Muscle of leg (tissue), 11 donors: ENCODE data around the gene MED9. TPM values are rescaled to one million over a fixed set of nuclear protein-coding genes. Genes with fewer than 3 reads are reported as not detected.

ENCODE experiments used
- DNase-seq: peaks from one replicate; pipeline ENCODE4 v3.0.0; 2013
- H3K27ac ChIP-seq: one replicate; pipeline ENCODE4 v1.5.1; 2013; ENCODE audit warnings: mild to moderate bottlenecking, low read length, control low read depth
- H3K27me3 ChIP-seq: one replicate; pipeline ENCODE4 v1.6.1; 2013; ENCODE audit warnings: low read length; ENCODE audit not compliant: control insufficient read depth, insufficient read depth
- H3K36me3 ChIP-seq: one replicate; pipeline ENCODE4 v1.6.1; 2013; ENCODE audit warnings: low read length; ENCODE audit not compliant: control insufficient read depth, insufficient read depth
- H3K4me1 ChIP-seq: one replicate; pipeline ENCODE4 v1.6.1; 2013; ENCODE audit warnings: low read length; ENCODE audit not compliant: control insufficient read depth, insufficient read depth
- H3K4me3 ChIP-seq: one replicate; pipeline ENCODE4 v1.5.1; 2013; ENCODE audit warnings: low read length, control low read depth
- H3K9me3 ChIP-seq: replicated peaks from 2 replicates; pipeline ENCODE4 v1.6.1; 2013; ENCODE audit warnings: low read depth, low read length; ENCODE audit not compliant: control insufficient read depth
- WGBS: methylation state at CpG from one replicate; pipeline ENCODE4 v1.1.5; 2013; ENCODE audit warnings: missing lambda C conversion rate; ENCODE audit not compliant: insufficient coverage; 5-methylcytosine and 5-hydroxymethylcytosine counted together
- polyA plus RNA-seq, 8 donors: library from polyadenylated mRNA; unstranded; fragments of 120-200 nt; gene quantifications; one replicate each; pipeline versions ENCODE4 v1.2.1 to v1.2.3, GENCODE V29; 2013; ENCODE audit warnings: inconsistent platforms in 1 of 8, low replicate concordance in 1 of 8; ENCODE audit not compliant: insufficient read length in 8 of 8, insufficient read depth in 1 of 8
- total RNA-seq: library from RNA; stranded (reverse); fragments of 120-200 nt; gene quantifications from one replicate; pipeline ENCODE4 v1.2.4, GENCODE V29; 2013

Gene MED9
- total and polyA plus RNA-seq, 9 donors: 13.1 to 17.6 (median 15.8) TPM

DNA sequence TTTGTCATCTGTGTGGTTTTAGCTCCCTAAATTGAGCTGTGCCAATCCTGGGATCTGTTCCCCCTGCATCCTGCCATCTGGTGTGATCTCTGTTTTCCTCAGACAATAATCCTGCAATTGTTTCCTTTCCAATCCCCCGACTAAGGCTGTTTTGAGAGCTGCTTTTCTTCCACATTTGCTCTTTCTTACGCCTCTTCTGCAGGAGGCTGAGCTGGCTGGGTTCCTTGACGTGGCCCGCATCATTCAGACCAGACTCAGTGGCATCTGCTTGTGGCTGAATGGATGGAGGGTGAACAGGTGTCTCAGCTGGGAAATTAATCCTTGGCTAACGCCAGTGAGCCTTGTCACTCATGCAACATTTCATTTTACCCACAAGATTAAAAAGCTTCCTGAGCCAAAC lies 9.8 kb upstream of the MED9 start:
- Histone ChIP-seq H3K27me3 (peaks cover 9% of the 10 kb centered on the region), H3K36me3 (no peaks in the 10 kb centered on the region), H3K4me1 (peaks cover 16% of the 10 kb centered on the region), H3K4me3 (no peak overlapping the region), H3K9me3 (no peaks in the 10 kb centered on the region), H3K27ac (no peak overlapping the region)
- WGBS: 20% methylated on average over 1 of the region's 5 CpGs
- peak; percentile 33 for DNase-seq

GRCh38 chr17:17467720-17468119 lies 9.1 kb upstream of the MED9 start:
- no peak overlapping the region for H3K4me3 ChIP-seq
- WGBS: 26% methylated on average over 4 of the region's 5 CpGs
- no peak for DNase-seq

DNA sequence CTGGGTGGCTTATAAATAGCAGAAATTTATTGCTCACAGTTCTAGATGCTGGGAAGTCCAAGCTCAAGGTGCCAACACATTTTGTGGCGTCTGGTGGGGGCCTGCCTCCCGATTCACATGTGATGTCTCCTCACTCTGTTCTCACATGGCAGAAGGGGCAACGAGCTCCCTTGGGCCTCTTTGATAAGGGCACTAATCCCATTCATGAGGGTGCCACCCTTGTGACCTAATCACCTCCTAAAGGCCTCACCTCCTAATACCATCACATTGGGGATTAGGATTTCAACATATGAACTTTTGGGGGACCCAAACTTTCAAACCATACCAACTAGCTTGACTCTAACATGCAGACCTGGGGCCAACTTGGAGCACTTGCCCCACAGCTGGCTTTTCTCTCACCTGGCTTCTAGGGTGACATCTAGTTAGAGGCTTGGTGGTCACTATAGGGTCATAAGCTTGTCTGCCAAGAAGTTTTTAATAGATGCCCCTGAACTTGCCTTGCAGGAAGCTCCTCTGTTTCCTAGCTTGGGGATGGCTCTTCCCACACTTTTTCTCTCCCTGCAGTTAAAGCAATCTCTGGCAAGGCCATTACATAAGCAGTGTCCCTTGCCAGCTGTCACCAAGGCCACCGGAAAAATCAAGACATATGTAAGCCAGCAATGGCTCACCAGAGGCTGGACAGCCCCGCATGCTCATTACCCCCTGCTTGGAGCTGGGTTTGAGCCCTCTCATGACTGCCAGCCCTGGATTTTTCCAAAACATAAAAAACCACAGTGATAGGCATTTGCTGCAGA lies 8.4 kb upstream of the MED9 start:
- Histone ChIP-seq H3K27me3 (peaks cover 11% of the 10 kb centered on the region), H3K36me3 (no peaks in the 10 kb centered on the region), H3K4me3 (no peak overlapping the region), H3K9me3 (no peaks in the 10 kb centered on the region), H3K27ac (no peak overlapping the region), H3K4me1 (peaks cover 16% of the 10 kb centered on the region)
- 74% methylated on average over 5 of the region's 5 CpGs for WGBS
- DNase-seq: peak; percentile 53

More at GRCh38 chr17:17467720-17468119, 9.1 kb upstream of the MED9 start:
- Histone ChIP-seq H3K9me3 (no peaks in the 10 kb centered on the region), H3K27ac (no peak overlapping the region), H3K36me3 (no peaks in the 10 kb centered on the region), H3K27me3 (peaks cover 9% of the 10 kb centered on the region), H3K4me1 (peaks cover 16% of the 10 kb centered on the region)

DNA sequence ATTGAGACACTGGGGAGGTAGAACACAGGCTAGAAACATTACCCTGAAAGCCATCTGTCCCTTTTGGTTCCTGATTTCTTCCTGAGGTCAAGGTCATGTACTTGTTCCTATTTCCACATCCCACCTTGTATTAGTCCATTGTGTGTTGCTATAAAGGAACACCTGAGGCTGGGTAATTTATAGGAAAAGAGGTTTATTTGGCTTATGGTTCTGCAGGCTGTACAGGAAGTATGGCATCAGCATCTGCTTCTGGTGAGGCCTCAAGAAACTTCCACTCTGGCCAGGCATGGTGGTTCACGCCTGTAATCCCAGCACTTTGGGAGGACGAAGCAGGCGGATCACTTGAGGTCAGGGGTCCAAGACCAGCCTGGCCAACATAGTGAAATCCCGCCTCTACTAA lies 7.4 kb upstream of the MED9 start:
- Histone ChIP-seq H3K4me1 (peaks cover 16% of the 10 kb centered on the region), H3K4me3 (no peak overlapping the region), H3K36me3 (no peaks in the 10 kb centered on the region), H3K27ac (no peak overlapping the region), H3K27me3 (peaks cover 11% of the 10 kb centered on the region), H3K9me3 (no peaks in the 10 kb centered on the region)
- WGBS: 96% methylated on average over 4 of the region's 4 CpGs
- no peak for DNase-seq

GRCh38 chr17:17469996-17470395 lies 6.8 kb upstream of the MED9 start:
- Histone ChIP-seq H3K27ac (no peak overlapping the region), H3K27me3 (peaks cover 11% of the 10 kb centered on the region), H3K4me1 (peaks cover 16% of the 10 kb centered on the region), H3K36me3 (no peaks in the 10 kb centered on the region), H3K9me3 (no peaks in the 10 kb centered on the region), H3K4me3 (no peak overlapping the region)
- DNase-seq: no peak
- WGBS: no CpG with 5 or more reads among the region's 3 CpGs

GRCh38 chr17:17472333-17472920 lies 4.4 kb upstream of the MED9 start:
- peaks cover 11% of the 10 kb centered on the region for H3K4me1 ChIP-seq
- WGBS: 65% methylated on average over 3 of the region's 8 CpGs
- no peak overlapping the region for H3K27ac ChIP-seq
- no peaks in the 10 kb centered on the region for H3K36me3 ChIP-seq
- H3K27me3 ChIP-seq: peaks cover 11% of the 10 kb centered on the region
- no peak overlapping the region for H3K4me3 ChIP-seq
- no peaks in the 10 kb centered on the region for H3K9me3 ChIP-seq
- no peak for DNase-seq

- no peak for DNase-seq
- H3K4me1 ChIP-seq: peaks cover 11% of the 10 kb centered on the region
- no peak overlapping the region for H3K4me3 ChIP-seq
- no peaks in the 10 kb centered on the region for H3K9me3 ChIP-seq
- H3K27me3 ChIP-seq: peaks cover 11% of the 10 kb centered on the region
- peaks cover 2% of the 10 kb centered on the region for H3K36me3 ChIP-seq
- H3K27ac ChIP-seq: no peak overlapping the region
- WGBS: 51% methylated on average over 3 of the region's 7 CpGs
Measured at GRCh38 chr17:17474341-17474740, 2.5 kb upstream of the MED9 start.

DNA sequence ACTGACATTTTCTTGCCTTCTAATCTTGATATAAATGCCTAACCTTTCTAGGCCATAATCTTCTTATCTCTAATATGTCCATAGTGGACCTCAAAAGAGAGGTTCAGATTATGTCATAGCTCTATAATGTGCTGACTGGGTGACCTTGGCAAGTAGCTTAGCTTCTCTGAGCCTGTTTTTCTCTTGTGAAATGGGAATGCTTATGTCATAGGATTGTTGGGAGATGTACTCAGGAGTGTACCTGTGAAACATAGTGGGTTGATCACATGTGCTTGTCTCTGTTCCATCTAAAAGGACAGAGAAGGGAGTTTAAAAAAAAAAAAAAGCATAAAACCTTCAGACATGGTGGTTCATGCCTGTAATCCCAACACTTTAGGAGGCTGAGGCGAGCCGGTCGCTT lies 2.4 kb downstream of the MED9 start:
- Histone ChIP-seq H3K4me1 (peaks cover 14% of the 10 kb centered on the region), H3K36me3 (peaks cover 16% of the 10 kb centered on the region), H3K27ac (no peak overlapping the region), H3K27me3 (no peaks in the 10 kb centered on the region), H3K9me3 (no peaks in the 10 kb centered on the region), H3K4me3 (no peak overlapping the region)
- no peak for DNase-seq
- no CpG with 5 or more reads among the region's 3 CpGs for WGBS

DNA sequence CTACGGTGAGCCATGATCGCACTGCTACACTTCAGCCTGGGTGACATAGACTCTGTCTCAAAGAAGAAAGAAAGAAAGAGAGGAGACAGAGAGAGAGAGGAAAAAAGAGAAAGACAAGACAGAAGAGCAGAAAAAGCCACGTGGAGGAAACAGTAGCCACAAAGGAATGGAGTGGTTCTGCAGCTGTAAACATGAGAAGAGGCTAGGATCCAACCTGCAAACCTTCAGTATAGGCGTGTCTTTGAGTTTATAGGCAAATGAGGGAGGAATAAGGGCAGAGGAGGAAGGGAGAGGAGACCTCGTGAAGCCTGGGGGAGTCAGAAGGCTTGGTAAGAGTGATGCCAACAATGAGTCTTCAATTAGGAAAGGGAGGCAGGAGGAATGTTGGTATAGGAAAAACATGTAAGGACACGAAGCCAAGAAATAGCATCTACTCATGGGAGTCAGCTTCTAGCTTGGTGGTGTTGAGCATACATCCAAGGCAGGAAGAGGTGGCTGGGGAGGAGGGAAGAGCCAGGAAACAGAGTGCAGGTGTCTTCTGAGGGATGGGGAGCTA lies 3.9 kb downstream of the MED9 start:
- H3K36me3 ChIP-seq: peaks cover 19% of the 10 kb centered on the region
- 80% methylated on average over 5 of the region's 6 CpGs for WGBS
- H3K27ac ChIP-seq: no peak overlapping the region
- no peaks in the 10 kb centered on the region for H3K27me3 ChIP-seq
- no peaks in the 10 kb centered on the region for H3K9me3 ChIP-seq
- H3K4me3 ChIP-seq: no peak overlapping the region
- H3K4me1 ChIP-seq: peaks cover 15% of the 10 kb centered on the region
- DNase-seq: no peak

GRCh38 chr17:17481860-17482259 lies 5.1 kb downstream of the MED9 start:
- 63% methylated on average over 2 of the region's 5 CpGs for WGBS
- H3K27ac ChIP-seq: no peak overlapping the region
- peaks cover 15% of the 10 kb centered on the region for H3K4me1 ChIP-seq

More at GRCh38 chr17:17481860-17482259, 5.1 kb downstream of the MED9 start:
- Histone ChIP-seq H3K4me3 (no peak overlapping the region), H3K36me3 (peaks cover 23% of the 10 kb centered on the region), H3K27me3 (no peaks in the 10 kb centered on the region), H3K9me3 (no peaks in the 10 kb centered on the region)
- DNase-seq: no peak
